Activated CD4-positive, alpha-beta memory T cell treated with anti-CD3 and anti-CD28 coated beads for 36 hours (primary cell): Measurements from ENCODE around the gene DHDDS. TPM values are rescaled to one million over a fixed set of nuclear protein-coding genes. Genes with fewer than 3 reads are reported as not detected.

Experiments
- CTCF ChIA-PET: fragments of 350-600 bp; sonication (Branson Sonifier 250); formaldehyde crosslinking; loops from one replicate; lab custom pipeline; 2021; ENCODE audit warnings: antibody characterized with exemption, inconsistent platforms; lab: Charles Lee
- POLR2A ChIA-PET: fragments of 350-600 bp; sonication (Branson Sonifier 250); formaldehyde crosslinking; loops from one replicate; lab custom pipeline; 2021; ENCODE audit warnings: antibody characterized with exemption; lab: Charles Lee
- DNase-seq: peaks from one replicate; pipeline ENCODE4 v3.0.0-alpha.2; 2020
- H3K27ac Mint-ChIP-seq: one replicate; pipeline ENCODE4 v1.8.0; 2021; ENCODE audit warnings: mixed read lengths
- H3K27me3 Mint-ChIP-seq: one replicate; pipeline ENCODE4 v1.8.0; 2021; ENCODE audit warnings: mixed read lengths
- H3K36me3 Mint-ChIP-seq: one replicate; pipeline ENCODE4 v1.8.0; 2021; ENCODE audit warnings: mixed read lengths
- H3K4me1 Mint-ChIP-seq: one replicate; pipeline ENCODE4 v1.8.0; 2021; ENCODE audit warnings: low read depth, mixed read lengths
- H3K4me3 Mint-ChIP-seq: one replicate; pipeline ENCODE4 v1.8.0; 2021; ENCODE audit warnings: mild to moderate bottlenecking, mixed read lengths
- H3K9me3 Mint-ChIP-seq: one replicate; pipeline ENCODE4 v1.8.0; 2021; ENCODE audit warnings: mixed read lengths
- intact Hi-C: fragments of 100-400 bp; cut with micrococcal nuclease; formaldehyde crosslinking; loops from one replicate; pipeline ENCODE4 v1.15.1; 2023
- total RNA-seq, 2 experiments: library from RNA; stranded (reverse); gene quantifications; one replicate each; pipeline ENCODE4 v1.2.3, GENCODE V29; 2021

Gene DHDDS
- total RNA-seq, 2 experiments from 2014 or later, result 41.9 to 45.5 TPM

- CTCF ChIA-PET, result interaction anchor here (0.6 to 1.5 kb wide), 3 partner anchors 13 to 82 kb away, joined by 3 to 5 read pairs (median 3); no protein-coding TSS in a partner anchor
- no peaks in the 10 kb centered on the region for H3K4me1 Mint-ChIP-seq
- H3K4me3 Mint-ChIP-seq, result no peak overlapping the region
- DNase-seq, result no peak
- no peak overlapping the region for H3K27ac Mint-ChIP-seq
- H3K9me3 Mint-ChIP-seq, result no peaks in the 10 kb centered on the region
- H3K27me3 Mint-ChIP-seq, result no peaks in the 10 kb centered on the region
- POLR2A ChIA-PET, result interaction anchor here (0.6 kb wide), 1 partner anchor 47 kb away, joined by 3 read pairs; no protein-coding TSS in a partner anchor
- H3K36me3 Mint-ChIP-seq, result no peaks in the 10 kb centered on the region
- intact Hi-C loops, result no loop called here
These were observed 85.6 kb downstream of the DHDDS start for GRCh38 chr1:26517766-26518049.

GRCh38 chr1:26518355-26518754, 86.2 kb downstream of the DHDDS start:
- Mint-ChIP-seq H3K4me1 (no peaks in the 10 kb centered on the region), H3K27me3 (no peaks in the 10 kb centered on the region), H3K9me3 (no peaks in the 10 kb centered on the region), H3K27ac (no peak overlapping the region), H3K4me3 (no peak overlapping the region), H3K36me3 (no peaks in the 10 kb centered on the region)
- ChIA-PET POLR2A (no interaction called here), CTCF (interaction anchor here (0.8 kb wide), 1 partner anchor 18 kb away, joined by 3 read pairs; no protein-coding TSS in a partner anchor)
- DNase-seq, result no peak
- intact Hi-C loops, result no loop called here

- ChIA-PET CTCF (interaction anchor here (0.9 to 1.1 kb wide), 2 partner anchors 9 to 21 kb away, joined by 3 read pairs; partner anchors contain the start of gene RPS6KA1), POLR2A (no interaction called here)
- H3K9me3 Mint-ChIP-seq, result no peaks in the 10 kb centered on the region
- H3K36me3 Mint-ChIP-seq, result no peaks in the 10 kb centered on the region
- H3K4me1 Mint-ChIP-seq, result no peaks in the 10 kb centered on the region
- DNase-seq, result no peak
- no peak overlapping the region for H3K4me3 Mint-ChIP-seq
- intact Hi-C loops, result no loop called here
- H3K27ac Mint-ChIP-seq, result no peak overlapping the region
- no peaks in the 10 kb centered on the region for H3K27me3 Mint-ChIP-seq
These were observed 88.2 kb downstream of the DHDDS start for GRCh38 chr1:26520339-26520738.

Other genes with a start within 250 kb of the DHDDS start
- not detected for gene CATSPER4, start 241.7 kb upstream of the DHDDS start, total RNA-seq
- gene CEP85, start 198.1 kb upstream of the DHDDS start, total RNA-seq, result 10 to 100 TPM; 30.3 to 32.6 TPM
- 100 to 1,000 TPM; 305 to 320 TPM for gene SH3BGRL3, start 152.2 kb upstream of the DHDDS start, total RNA-seq
- gene UBXN11, start 125.7 kb upstream of the DHDDS start, total RNA-seq, result 10 to 100 TPM; 24.5 to 26.1 TPM
- gene CD52, start 114.4 kb upstream of the DHDDS start, total RNA-seq, result 100 to 1,000 TPM; 261 to 291 TPM
- gene CRYBG2, start 78.2 kb upstream of the DHDDS start, total RNA-seq, result 1 to 10 TPM; 1.3 to 1.6 TPM
- gene ZNF683, start 59.6 kb upstream of the DHDDS start, total RNA-seq, result not detected
- not detected for gene LIN28A, start 21.5 kb upstream of the DHDDS start, total RNA-seq
- gene HMGN2, start 40.1 kb downstream of the DHDDS start, total RNA-seq, result 100 to 1,000 TPM; 755 to 762 TPM
- 100 to 1,000 TPM; 109 to 112 TPM for gene RPS6KA1, start 97.4 kb downstream of the DHDDS start, total RNA-seq